Adrenal gland (tissue), 5 donors: ENCODE data around the gene PORCN.

Experiments used
- CTCF ChIP-seq, 6 experiments: fragments of 450-650 bp in 4 of 6; fragments of 200-600 bp in 2 of 6; sonication (generic) in 1 of 6; IDR thresholded peaks; 1 replicate in 5 of 6; 2 replicates in 1 of 6; pipeline versions ENCODE4 v1.5.1 to v1.8.0; 2016 to 2021; ENCODE audit warnings: antibody characterized with exemption in 6 of 6, mild to moderate bottlenecking in 2 of 6, moderate library complexity in 1 of 6
- POLR2A ChIP-seq, 2 donors: fragments of 450-650 bp; IDR thresholded peaks; one replicate each; pipeline ENCODE4 v1.6.1; 2017; ENCODE audit warnings: antibody characterized with exemption in 2 of 2, mild to moderate bottlenecking in 2 of 2, moderate library complexity in 1 of 2
- donor health status: DM: no; HTN: no; CAD: no.

GRCh38 chrX:48540480-48540879 lies 31.7 kb downstream of the PORCN start:
- TF ChIP-seq POLR2A (IDR thresholded peaks at IDR 0.05) (no peak), CTCF (IDR thresholded peaks at IDR 0.05) (no peak)
